ENCODE results near the gene HOXB3.

The HOXB3 gene

DNA sequence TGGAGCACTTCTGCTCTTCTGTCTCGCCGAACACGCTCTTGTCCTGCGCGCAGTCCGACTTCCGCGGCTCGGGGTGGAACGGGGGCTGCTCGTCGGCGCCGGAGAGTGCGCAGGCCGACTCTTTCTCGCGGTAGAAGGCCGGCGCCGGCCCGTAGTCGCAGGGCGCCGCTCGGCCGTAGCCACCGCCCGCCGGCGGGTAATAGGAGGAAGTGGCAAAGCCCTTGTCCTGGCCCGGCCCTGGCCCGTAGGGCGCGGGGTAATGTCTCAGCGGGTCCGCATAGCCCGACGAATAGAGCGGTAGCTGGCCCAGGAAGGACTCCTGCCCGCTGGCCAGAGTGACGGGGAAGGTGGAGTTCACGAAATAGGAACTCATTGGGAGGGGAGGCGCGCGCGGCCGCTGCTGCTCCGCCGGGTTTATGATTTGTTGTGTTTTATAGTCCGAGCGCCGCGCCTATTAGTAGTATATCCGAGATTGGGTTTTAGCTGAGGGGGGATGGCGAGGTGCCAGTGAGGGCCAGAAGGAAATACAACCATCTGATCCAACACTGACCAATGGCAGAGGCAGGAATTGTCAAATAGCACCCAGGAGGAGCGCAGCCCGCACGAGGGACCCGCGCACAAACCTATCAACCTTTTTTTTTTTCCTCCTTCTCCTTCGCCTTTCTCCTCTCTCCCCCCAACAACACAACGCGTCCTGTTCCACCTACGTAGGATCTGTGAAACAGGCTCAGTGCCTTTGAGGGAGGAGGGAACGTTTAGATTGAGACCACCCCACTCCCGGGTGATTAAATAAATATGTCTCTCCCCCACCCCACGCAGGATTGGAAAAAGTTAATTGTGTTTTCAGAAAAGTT lies 8.0 kb upstream of the HOXB3 start:
- DNase-seq (ENCODE audit: low read depth, low spot score) = no peak

DNA sequence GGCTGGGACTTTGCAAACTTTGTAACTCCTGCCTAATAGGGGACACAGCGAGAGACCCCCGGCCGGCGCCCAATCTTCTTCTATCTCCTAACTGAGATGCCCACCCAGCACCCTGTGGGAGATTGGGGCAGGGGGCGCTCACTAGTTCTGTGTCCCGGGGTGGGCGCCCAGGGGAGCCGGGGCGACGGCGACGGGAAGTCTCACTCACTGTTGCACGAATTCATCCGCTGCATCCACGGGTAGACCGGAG lies 7.4 kb upstream of the HOXB3 start:
- no peak for DNase-seq (ENCODE audit: low read depth, low spot score)

DNA sequence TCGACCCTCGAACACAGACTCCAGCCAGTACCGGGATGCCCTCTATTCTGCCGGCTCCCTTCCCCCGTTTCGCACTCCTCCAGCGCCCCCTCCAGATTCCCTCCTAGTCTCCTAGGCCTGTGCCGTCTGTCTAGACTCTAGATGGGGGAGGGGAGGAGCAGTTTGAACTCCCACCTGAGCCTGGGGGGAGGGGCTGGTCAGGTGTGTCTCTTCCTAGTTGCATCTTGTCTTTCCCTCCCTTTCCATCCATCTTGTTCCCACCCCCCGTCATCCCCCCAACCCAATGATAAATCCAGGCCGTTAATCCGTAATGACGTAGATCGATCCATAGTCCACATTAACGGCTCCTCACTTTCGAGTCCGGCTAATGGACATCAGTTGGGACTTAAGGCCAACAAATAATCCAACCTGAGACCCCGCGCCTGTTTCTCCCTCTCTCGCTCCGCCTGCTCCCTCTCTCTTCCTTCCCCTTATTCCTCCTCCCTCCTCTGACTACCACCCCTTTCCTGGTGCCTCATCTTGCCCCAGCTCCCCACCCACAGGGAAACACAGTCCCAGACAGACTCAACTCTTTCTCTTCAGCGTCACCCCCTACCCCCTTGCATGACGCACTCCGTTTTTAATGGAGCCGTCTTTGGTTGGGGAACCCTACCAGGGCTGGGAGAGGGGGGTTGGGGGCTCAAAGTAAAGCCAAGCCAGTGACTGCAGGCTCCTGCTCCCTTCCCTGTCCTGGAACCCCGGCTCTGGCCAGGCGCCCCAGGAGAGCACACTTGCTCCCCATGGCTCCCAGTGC lies 6.9 kb upstream of the HOXB3 start:
- DNase-seq (ENCODE audit: low read depth, low spot score) = no peak

DNA sequence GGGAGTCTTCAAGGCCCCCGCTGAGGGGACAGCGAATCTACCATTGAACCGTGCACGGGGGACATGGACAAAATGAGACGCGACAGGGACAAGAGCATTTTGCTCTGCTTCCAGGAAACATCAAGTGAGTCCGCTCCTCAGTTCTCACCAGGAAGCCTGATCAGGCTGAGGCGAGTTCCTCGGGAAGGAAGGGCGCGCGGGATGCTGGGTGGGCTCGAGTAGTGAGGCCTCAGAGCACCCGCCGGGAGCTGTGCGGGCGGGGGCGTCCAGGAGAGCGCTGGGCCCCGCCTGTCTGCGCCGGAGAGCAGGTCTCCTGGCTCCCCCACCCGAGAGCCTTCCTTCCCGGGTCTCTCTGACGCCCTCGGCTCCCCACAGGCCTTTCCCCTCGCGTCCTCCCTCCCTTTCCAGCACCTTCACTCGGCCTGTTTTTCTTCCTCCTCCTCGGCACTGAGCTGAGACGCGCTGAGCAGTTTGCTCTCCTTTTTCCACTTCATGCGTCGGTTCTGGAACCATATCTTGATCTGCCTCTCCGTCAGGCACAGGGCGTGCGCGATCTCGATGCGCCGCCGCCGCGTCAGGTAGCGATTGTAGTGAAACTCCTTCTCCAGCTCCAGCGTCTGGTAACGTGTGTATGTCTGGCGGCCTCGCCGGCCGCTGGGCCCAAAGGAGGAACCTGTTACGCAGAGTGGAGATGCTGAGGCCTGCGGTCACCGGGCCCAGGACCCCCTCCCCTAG lies 6.1 kb upstream of the HOXB3 start:
- no peak for DNase-seq (ENCODE audit: low read depth, low spot score)

DNA sequence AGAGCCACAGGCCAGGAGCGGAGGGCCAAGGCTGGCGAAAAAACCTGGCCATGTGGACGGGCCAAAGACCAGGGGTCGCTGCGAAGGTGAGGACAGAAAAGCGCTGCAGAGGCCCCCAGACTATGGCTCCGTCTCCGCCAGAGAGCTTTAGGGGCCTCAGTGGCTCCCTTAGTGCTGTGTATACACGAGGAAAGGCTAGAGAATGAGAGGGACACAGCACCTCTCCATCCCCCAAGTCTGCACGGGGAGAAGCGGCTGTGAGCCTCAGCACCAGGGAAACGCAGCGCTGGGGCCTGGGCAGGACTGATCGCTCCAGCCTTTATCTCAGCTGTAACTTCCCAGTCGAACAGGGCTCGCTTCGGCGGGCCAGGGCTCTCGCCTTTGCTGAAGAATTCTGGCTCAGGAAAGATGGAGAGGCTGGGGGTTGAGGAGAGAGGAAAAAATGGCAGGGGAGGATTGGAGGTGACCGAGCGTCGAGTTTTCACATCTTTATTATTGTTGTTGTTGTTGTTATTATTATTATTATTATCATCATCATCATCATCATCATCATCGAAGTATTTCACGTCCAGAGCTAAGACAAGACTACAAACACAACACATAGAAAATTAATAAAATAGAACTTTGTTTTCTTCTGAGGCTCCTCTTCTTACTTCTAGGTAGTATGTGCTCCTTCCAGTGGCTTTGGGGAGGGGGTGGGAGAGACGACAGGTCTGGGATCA lies 5.4 kb upstream of the HOXB3 start:
- no peak for DNase-seq (ENCODE audit: low read depth, low spot score)

DNA sequence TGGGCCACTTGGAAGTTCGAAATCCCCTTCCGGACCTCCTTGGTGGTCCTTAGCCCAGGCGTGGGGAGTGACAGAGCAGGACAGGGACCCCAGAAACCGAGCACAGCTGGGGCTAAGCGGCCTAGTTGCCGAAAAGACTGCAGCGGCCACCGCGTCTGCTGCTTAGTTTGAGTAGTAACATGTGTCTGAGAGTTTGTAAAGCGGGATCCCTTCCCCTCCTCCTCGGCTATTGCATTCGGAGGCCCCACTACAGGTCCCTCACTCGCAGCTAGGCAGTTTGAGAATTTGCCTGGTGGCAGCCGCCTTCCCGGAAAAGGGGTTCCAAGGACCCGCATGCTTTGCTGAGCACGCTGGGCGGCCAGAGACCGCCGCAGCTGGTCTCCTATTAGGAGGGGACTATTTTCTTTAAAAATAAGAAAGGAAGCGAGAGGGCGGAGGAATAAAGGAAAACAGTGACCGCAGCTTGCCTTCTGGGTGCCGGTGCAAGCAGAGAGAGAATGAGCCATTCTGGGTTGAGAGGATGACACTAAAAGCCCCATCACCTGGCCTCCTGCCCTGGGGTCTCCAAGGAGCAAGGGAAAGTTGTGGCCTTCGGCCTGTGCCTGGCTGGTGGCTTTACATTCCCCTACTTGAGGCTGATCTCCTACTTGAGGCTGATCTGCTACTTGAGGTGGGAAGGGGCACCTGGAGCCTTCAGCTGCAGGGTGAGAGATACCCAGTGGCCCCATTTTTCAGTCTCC lies 4.7 kb upstream of the HOXB3 start:
- no peak for DNase-seq (ENCODE audit: low read depth, low spot score)

DNA sequence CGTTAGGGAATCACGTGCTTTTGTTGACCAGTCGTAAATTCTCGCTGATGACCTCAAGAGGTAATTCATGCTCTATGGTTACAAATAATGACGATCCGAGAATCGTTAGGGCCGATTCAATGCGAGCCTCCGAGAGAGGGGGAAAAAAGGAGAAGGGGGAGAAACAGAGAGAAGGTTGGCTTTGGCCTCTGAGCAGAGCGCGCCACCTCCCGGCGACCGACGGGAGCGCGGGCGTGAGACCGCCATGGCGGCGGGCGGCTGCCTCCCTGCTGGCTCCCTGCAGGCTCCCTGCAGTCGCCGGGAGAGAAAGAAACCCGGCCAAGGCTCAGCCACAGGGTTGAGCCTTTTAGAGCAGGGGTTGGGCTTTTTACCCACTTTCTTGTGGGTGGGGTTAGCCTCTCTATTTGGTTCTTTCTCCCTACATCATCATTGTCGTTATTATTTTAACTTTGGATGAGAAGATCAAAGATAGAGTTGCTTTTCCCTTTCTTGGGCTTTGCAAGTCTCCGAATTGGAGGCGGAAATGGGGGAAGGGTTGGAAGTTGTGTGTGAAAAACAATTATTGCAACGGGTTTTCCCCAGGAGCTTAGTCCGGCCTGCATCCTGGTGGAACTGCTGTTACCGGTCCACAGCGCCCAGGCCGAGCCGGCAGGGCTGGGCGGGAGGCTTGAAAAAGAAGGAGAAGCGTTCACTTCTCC lies 3.9 kb upstream of the HOXB3 start:
- DNase-seq (ENCODE audit: low read depth, low spot score) = peak; percentile 58

DNA sequence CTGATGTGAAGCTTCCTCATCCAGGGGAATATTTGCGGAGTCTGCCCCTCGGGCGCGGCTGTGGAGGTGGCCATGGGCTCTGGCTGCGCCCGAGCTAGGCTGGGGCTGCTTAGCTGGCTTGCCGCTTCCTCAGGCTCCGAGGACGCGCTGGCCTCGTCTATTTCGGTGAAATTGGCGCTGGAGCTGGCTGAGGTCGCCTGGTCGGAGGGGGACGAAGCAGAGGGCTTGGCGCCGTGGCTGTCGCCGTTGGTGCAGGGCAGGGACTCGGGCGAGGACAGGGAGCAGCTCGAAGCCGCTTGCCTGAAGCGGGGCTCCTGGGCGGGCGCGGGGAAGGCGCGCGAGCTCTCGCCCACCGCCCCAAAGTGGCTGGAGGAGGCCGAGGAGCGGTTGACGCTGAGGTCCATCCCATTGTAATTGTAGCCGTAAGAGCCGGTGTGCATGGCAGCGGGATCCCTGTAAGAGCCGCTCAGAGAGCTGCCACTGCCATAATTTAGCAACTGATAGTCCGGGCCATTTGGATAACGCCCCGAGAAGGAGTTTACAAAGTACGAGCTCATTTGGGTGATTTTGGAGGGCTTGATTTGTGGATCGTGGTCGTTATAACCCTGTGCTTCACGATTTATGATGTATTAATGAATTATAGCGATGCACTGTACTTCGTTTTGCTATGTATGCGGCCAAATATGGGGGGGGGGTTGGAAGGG lies 3.2 kb upstream of the HOXB3 start, which contains the start of gene HOXB5:
Gene HOXB5 (minus strand): TSS at position 654 of the 704 bp plus-strand sequence. CDS start 97 bp downstream, at position 557.
- no peak for DNase-seq (ENCODE audit: low read depth, low spot score)

DNA sequence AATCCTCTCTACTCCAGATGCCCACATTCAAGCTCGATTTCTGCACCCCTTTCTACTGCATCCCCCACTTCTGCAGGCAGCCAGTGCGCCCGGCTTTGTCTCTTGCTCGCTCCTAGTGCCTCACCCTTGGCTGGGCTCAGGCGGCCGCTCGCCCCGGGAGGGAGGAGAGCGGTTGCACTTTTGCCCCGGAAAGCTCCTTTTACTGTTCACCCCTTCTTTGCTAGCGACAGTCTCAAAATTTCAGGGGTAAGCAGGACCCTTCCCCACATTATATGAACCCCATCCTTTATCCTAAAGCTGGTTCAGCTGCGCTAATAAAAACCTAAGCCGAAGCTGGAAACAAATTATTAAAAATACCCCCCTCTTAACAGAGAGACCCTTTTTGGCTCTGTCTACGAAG lies 2.5 kb upstream of the HOXB3 start:
- no peak for DNase-seq (ENCODE audit: low read depth, low spot score)

DNA sequence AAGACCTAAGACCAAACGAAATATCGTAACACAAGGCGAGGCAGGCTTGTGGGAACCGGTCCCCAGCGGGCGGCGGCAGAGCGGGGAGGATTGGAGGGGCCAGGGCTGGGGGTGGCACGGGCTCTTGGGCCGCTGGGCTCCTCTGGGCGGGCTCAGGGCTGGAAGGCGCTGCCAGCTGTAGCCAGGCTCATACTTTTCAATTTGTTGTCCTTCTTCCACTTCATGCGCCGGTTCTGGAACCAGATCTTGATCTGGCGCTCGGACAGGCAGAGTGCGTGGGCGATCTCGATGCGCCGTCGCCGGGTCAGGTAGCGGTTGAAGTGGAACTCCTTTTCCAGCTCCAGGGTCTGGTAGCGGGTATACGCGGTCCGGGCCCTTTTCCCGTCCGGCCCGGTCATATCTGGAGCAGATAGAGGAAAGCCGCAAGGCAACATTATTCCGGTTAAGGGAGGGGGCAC lies 2.0 kb upstream of the HOXB3 start:
- DNase-seq (ENCODE audit: low read depth, low spot score) = no peak

DNA sequence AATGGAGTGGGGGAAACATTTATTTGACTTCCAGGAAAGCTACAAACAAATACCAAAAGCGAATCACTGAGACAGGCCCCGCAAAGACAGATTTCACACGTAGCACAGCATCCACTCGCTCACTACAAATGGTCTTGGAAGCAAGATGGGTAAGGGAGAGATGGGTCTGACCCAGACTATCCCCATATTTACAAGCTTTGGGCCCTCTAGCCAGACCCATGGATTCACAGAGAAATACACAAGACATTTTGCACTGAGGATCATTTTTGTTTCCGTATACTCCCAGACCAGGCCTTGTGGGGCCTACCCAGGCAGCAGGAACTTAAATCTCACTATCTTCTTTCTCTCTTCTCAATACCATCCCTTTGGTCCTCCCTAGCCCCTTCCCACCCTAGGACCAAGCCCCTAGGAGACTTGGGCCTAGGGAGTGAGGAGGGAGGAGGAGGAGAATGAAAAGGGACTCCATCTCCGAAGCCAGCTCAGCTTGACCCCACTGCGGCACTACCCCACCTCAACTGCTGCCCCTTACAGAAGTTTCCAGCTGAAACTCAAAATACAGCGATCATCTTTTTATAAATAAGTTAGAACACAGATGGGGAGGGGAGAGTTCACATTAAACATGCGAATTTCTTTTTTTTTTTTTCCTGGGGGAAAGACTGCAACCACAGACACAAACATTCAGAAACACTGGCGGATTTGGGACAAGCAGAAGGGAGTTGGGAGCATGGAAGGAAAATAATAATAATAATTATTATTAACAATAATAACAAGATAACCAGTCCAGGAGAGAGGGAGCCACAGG lies 1.4 kb upstream of the HOXB3 start:
- DNase-seq (ENCODE audit: low read depth, low spot score) = no peak

DNA sequence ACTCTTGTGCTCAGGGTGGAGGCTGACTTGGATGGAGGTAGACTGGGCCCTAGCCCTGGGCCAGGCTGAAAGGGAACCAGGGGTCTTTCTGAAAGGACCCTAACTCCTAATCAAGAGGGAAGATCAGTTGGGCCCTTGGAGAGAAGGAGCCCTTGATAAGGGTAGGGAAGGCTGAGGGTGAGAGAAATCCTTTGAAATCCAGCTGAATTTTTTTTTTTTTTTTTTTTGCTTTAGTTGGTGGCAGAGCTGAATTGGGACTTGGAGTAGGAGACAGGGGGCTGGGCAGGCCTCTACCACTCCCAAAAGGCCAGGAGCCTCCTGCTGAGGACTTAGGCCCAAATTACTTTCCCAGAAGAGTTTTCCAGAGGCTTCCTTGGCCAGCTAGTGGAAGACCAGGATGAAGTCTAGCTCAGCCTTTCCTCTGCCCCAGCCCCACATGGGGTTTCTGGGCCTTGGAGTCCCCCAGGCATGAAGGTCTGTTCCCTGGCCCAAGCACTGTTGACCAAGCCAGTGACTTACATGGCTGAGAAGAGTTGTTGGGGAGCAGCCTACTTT lies 643 bp upstream of the HOXB3 start:
- DNase-seq (ENCODE audit: low read depth, low spot score) = no peak

DNA sequence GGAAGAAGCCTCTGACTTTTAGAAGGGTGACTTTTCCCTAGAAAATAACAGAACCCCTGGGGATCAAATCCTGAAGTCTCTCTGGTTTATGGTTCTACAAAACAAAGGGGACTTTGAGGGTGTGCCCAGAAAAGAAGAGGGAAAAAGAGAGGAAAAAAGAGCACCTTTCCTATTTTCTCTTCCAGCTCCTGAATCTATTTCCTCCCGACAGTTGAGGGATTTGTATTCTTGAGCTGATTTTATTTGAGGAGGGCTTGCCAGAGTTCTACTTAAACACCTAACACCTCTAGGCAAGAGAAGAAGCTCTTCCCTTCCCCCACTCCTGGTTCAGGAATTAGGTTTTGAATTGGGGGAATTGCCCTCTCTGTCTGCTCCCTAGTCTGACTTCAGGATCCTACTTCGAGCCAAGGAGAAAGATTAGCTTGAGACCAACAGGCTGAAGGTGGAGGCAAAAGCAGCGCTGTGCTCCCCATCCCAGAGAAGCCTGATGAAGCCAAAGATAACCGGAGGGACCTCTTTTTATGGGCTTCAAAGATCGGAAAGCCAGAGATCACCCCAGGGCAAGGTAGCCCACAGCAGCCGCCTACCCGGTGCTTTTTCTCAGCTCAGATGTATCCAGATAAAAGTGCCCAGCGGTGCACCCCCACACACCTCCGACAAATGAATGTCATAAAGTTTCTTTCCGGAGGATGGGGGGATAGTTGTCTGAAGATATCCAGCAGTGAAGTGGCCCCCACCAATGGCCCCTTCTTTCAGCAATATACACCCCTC lies 796 bp downstream of the HOXB3 start:
- no peak for DNase-seq (ENCODE audit: low read depth, low spot score)

DNA sequence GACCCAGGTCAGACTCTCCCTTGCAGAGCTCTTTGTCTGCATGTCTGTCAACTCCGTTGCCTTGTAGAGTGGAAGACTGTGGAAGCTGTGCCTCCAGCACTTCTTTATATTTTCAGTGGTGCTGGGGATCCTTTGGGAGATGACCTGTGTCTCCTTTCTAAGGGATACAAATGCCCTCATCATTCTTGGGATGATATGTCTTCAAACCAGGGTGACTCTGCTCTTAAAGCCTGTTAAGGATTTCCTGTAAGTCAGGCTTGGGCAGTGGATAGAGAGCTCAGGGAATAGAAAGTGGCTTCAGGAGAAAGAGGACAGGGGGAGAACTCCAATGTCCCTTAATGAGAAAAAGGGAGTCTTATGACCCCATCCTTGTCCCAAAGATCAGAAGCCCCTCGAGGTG lies 1.5 kb downstream of the HOXB3 start:
- DNase-seq (ENCODE audit: low read depth, low spot score) = no peak

DNA sequence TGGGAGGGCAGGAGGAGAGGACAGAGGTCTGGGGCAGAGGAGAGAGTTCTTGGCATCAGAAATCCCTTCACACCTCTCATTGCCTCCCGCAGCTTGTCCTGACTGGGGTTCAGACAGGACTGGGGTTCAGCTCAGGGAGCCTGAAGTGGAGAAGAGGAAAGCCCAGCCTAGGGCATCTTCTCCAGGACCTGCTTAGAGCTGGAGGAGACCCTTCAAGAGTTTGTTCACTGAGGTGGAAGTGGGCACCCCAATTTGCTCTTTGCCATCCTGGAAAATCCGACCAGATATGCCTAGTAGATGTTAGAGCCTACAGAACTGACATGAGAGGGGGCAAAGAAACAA lies 2.0 kb downstream of the HOXB3 start:
- DNase-seq (ENCODE audit: low read depth, low spot score) = no peak

DNA sequence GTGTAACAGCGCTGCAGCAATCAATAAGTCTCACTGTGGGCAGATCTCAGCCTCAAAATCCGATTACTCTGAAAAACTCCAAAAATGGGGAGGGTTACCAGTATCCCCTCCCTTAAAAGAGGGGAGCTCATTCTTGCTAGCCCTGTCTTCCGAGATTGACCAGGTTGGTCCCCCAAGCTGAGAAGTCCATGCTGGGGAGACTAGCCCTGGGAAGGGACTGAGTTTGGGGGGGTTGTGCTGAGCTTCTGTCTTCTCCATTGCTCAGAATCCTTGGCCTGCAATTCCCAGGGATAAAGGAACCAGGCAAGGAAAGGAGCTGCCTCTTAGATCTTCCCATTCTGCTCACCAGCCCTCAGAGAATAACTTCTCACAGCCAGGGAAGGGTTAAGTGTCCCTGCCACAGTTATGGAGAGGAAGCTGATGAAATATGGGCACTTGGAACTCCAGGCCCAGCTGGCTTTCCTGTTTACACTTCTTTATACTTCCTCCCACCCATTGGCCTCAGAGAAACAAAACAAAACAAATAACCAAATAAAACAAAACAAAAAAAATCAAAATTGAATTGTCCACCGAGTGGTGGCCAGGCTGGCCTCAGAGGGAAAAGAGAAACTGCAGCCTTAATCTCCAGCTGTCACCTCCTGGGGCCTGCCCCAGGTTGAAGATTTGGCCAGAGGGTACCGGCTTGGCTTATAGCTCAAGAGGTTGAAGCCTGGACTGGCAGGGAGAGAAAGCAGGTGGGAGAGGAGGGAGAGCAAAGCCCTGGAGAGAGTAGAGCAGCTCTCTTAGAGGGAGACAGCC lies 2.6 kb downstream of the HOXB3 start:
- no peak for DNase-seq (ENCODE audit: low read depth, low spot score)
